ENCODE measurements around the gene SIAH2. TPM values are rescaled to one million over a fixed set of nuclear protein-coding genes. Genes with fewer than 3 reads are reported as not detected.

Gene SIAH2
- total and polyA plus RNA-seq, 9 of the 15 experiments (the other 6 are each of a cell fraction or from before 2014, with no cell fraction given), result 4.8 to 39.0 (median 29.9) TPM

DNA sequence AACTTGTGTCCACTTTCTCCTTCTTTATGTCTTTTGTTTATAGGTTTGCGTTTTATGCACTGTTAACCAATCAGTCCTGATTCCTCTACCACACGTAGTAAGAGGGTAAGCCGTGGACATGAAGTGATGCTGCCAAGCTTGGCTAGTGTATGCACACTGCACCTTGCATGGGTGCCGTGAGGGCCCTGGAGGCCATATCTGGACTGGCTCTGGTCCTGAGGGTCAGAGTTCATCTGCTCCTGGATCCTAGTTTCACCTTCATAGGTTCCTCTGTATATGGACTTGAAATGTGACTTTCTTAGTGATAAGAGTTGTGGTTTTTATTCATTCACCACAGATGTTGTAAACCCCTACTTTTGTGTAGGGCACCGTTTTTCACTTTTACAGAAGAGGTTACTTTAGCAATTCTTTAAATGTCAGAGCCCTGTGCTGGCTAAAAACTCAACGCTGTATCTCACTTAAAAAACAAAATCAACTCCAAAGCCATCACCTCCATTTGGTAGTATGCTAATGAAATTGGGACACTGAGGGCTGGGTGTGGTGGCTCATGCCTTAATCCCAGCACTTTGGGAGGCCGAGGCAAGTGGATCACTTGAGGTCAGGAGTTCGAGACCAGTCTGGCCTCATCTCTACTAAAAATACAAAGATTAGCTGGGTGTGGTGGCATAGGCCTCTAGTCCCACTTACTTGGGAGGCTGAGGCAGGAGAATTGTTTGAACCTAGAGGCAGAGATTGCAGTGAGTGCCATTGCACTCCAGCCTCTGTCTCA is 22.9 kb downstream of the SIAH2 start:
- no TSS peak for BruUV-seq (replicated peaks)
- H3K4me1 ChIP-seq (replicated peaks in 1 of 2; ENCODE audit: control insufficient read depth in 2 of 2, insufficient read depth in 2 of 2, low read length in 2 of 2), result peaks cover 19 to 57% of the 10 kb centered on the region in 2 experiments
- no peak overlapping the region for H3K27ac ChIP-seq (ENCODE audit: extremely low read depth, low read depth, low read length)

More for the DNA sequence above, 22.9 kb downstream of the SIAH2 start:
- Histone ChIP-seq H3K36me3 (ENCODE audit: control insufficient read depth, insufficient read depth, low read length) (peaks cover 23% of the 10 kb centered on the region), H3K4me3 (no peak overlapping the region), H3K79me2 (ENCODE audit: control insufficient read depth, insufficient read depth, low read length) (peaks cover 42% of the 10 kb centered on the region), H3K27me3 (ENCODE audit: control insufficient read depth in 2 of 2, insufficient read depth in 2 of 2, low read length in 2 of 2) (no peaks in the 10 kb centered on the region), H3K9me1 (ENCODE audit: control insufficient read depth, insufficient read depth, low read length) (no peaks in the 10 kb centered on the region), H4K20me1 (replicated peaks; ENCODE audit: control insufficient read depth, insufficient read depth, low read length) (no peaks in the 10 kb centered on the region; the same call in 1 of the 2 replicates), H3K9ac (ENCODE audit: insufficient read depth in 1 of 2, low read depth in 2 of 2, low read length in 2 of 2) (no peak overlapping the region; a peak in 1 of 4 replicates), H3K4me2 (ENCODE audit: insufficient read depth, low read length) (no peak overlapping the region), H2AFZ (ENCODE audit: low read depth, low read length) (no peak overlapping the region), H3K9me3 (replicated peaks; ENCODE audit: control insufficient read depth, insufficient read depth, low read depth, low read length) (no peaks in the 10 kb centered on the region)
- ChIA-PET POLR2A (interaction anchor here (0.9 kb wide), 1 partner anchor 15 kb away, joined by 3 read pairs; no protein-coding TSS in a partner anchor), CTCF (ENCODE audit: low intra/inter-chr PET ratio) (interaction anchor here (0.6 kb wide), 1 partner anchor 213 kb away, joined by 3 read pairs; no protein-coding TSS in a partner anchor)
- in situ Hi-C loops (cut with MboI), result no loop called here
- WGBS (ENCODE audit: insufficient coverage, low coverage, missing lambda C conversion rate), result 38% methylated on average over 8 of the region's 8 CpGs
- intact Hi-C loops (cut with micrococcal nuclease), result no loop called here
- FAIRE-seq (peak; percentile 52), DNase-seq (ENCODE audit: extremely low read depth in 1 of 4, low spot score in 3 of 4) (peak in 1 of 4 experiments; percentile 49), ATAC-seq (peak; percentile 31)
- TF ChIP-seq, protein P1, sequence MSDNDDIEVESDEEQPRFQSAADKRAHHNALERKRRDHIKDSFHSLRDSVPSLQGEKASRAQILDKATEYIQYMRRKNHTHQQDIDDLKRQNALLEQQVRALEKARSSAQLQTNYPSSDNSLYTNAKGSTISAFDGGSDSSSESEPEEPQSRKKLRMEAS (CRISPR knock-in tag; IDR thresholded peaks at IDR 0.05), result no peak
- TF ChIP-seq MED1 (CRISPR knock-in tag; IDR thresholded peaks at IDR 0.05; ENCODE audit: borderline replicate concordance), result no peak
- TF ChIP-seq NR2C2 (CRISPR knock-in tag; IDR thresholded peaks at IDR 0.05), result peak; percentile 79; the same call in 1 of the 2 replicates
- peak; percentile 67 for TF ChIP-seq NR2C2 (tag; IDR thresholded peaks at IDR 0.05)
- TF ChIP-seq, protein P2, sequence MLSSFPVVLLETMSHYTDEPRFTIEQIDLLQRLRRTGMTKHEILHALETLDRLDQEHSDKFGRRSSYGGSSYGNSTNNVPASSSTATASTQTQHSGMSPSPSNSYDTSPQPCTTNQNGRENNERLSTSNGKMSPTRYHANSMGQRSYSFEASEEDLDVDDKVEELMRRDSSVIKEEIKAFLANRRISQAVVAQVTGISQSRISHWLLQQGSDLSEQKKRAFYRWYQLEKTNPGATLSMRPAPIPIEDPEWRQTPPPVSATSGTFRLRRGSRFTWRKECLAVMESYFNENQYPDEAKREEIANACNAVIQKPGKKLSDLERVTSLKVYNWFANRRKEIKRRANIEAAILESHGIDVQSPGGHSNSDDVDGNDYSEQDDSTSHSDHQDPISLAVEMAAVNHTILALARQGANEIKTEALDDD (IDR thresholded peaks at IDR 0.05), result peak; percentile 24; the same call in 1 of the 2 replicates
- TF ChIP-seq NR2C1 (IDR thresholded peaks at IDR 0.05), result peak; percentile 83
- peak; percentile 80 for TF ChIP-seq NR2C1 (tag; IDR thresholded peaks at IDR 0.05)
- 0 out of 4 replicates have a peak, but pooled peaks of 1 of the 2 experiments have one; percentile 8 for TF ChIP-seq RCOR1 (IDR thresholded peaks at IDR 0.05; ENCODE audit: borderline replicate concordance in 1 of 2, low read depth in 2 of 2, low read length in 2 of 2)
